ENCODE measurements around the gene HMX2. TPM values are rescaled to one million over a fixed set of nuclear protein-coding genes. Genes with fewer than 3 reads are reported as not detected.

HMX2 gene
- total and polyA plus RNA-seq, 4 donors: not detected

DNA sequence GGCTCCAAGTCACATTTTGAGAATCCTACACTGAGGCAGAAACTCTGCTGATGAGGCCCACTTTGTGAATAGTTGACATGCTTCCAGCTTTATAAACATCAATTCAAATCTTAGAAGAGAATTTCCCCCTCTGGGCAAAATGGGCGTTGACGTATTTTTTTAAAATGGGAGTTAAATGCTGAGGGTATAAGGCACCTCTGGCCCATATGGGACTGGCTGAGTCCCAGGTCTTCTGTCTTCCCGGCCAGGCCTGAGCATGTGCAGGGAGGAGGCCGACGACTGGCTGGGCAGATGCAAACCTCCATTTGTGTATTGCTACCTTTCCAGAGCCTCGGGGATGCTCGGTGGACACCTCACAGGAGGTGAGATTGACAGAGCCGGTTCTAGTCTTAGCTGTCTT is 44.0 kb downstream of the HMX2 start:
- H3K4me1 ChIP-seq (ENCODE audit: control insufficient read depth in 1 of 2, insufficient read depth in 2 of 2, low read length in 2 of 2): no peaks in the 10 kb centered on the region
- no peak overlapping the region for H3K4me3 ChIP-seq (ENCODE audit: low read length in 2 of 2)
- no peak overlapping the region for H3K27ac ChIP-seq (ENCODE audit: low read depth in 1 of 2, low read length in 2 of 2)
- WGBS, 2 donors: 87 to 92% methylated on average over 8 of the region's 8 CpGs
- ATAC-seq (ENCODE audit: low FRiP score) (no peak), DNase-seq (no peak)
- no peaks in the 10 kb centered on the region for H3K9me3 ChIP-seq (ENCODE audit: control insufficient read depth, low read length)
- H3K36me3 ChIP-seq (ENCODE audit: control insufficient read depth in 1 of 2, insufficient read depth in 2 of 2, low read length in 1 of 2): peaks cover 0 to 1% of the 10 kb centered on the region in 2 donors
- intact Hi-C loops (cut with DNase I): no loop called here
- no peaks in the 10 kb centered on the region for H3K27me3 ChIP-seq (ENCODE audit: control insufficient read depth in 1 of 2, insufficient read depth in 2 of 2, low read length in 1 of 2)

DNA sequence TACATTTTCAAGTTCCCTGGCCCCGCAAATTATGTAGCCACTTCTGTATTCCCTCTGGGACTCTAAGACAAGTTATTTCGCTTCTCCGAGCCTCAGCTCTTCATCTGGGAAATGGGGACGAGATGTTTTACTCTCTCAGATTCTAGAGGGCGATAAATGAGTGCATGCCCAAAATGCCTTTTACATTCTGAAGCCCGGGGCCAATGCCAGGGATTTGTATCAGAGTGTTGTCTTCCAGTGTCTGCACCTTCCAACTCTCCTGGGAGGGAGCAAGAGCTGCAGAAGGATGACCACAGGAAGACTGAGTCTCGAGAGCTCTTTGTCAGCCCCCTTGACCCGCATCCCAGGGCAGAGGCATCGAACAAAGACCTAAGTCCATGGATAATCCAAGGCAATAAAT is 46.1 kb downstream of the HMX2 start:
- no peaks in the 10 kb centered on the region for H3K36me3 ChIP-seq (ENCODE audit: control insufficient read depth in 1 of 2, insufficient read depth in 2 of 2, low read length in 1 of 2)
- no peak overlapping the region for H3K27ac ChIP-seq (ENCODE audit: low read depth in 1 of 2, low read length in 2 of 2)
- no peak for ATAC-seq (ENCODE audit: low FRiP score)
- no peaks in the 10 kb centered on the region for H3K27me3 ChIP-seq (ENCODE audit: control insufficient read depth in 1 of 2, insufficient read depth in 2 of 2, low read length in 1 of 2)
- intact Hi-C loops (cut with DNase I): no loop called here
- DNase-seq: no peak
- no peaks in the 10 kb centered on the region for H3K4me1 ChIP-seq (ENCODE audit: control insufficient read depth in 1 of 2, insufficient read depth in 2 of 2, low read length in 2 of 2)
- H3K9me3 ChIP-seq (ENCODE audit: control insufficient read depth, low read length): no peaks in the 10 kb centered on the region
- H3K4me3 ChIP-seq (ENCODE audit: low read length in 2 of 2): no peak overlapping the region
- 94 to 95% methylated on average over 9 of the region's 9 CpGs for WGBS, 2 donors

Other genes starting within 250 kb of the HMX2 start
- not detected for gene FAM24A, start 237.5 kb upstream of the HMX2 start, total RNA-seq
- not detected for gene FAM24A, start 237.5 kb upstream of the HMX2 start, polyA plus RNA-seq
- gene C10orf88, start 193.9 kb upstream of the HMX2 start, total RNA-seq: 10 to 100 TPM in 1 of 2 donors, 1 to 10 TPM in 1; 9.7 to 11.7 TPM
- gene C10orf88, start 193.9 kb upstream of the HMX2 start, polyA plus RNA-seq: 1 to 10 TPM; 3.6 to 6.1 TPM
- gene PSTK, start 167.7 kb upstream of the HMX2 start, total RNA-seq: 1 to 10 TPM; 1.6 to 2.0 TPM
- gene PSTK, start 167.7 kb upstream of the HMX2 start, polyA plus RNA-seq: 1 to 10 TPM in 1 of 2 donors, under 1 TPM in 1; 0.88 to 3.8 TPM
- gene IKZF5, start 139.3 kb upstream of the HMX2 start, total RNA-seq: 10 to 100 TPM; 17.8 to 21.5 TPM
- 10 to 100 TPM in 1 of 2 donors, 1 to 10 TPM in 1; 6.9 to 10.4 TPM for gene IKZF5, start 139.3 kb upstream of the HMX2 start, polyA plus RNA-seq
- gene ACADSB, start 139.1 kb upstream of the HMX2 start, total RNA-seq: 10 to 100 TPM; 17.9 to 25.5 TPM
- 10 to 100 TPM in 1 of 2 donors, 1 to 10 TPM in 1; 7.6 to 10.1 TPM for gene ACADSB, start 139.1 kb upstream of the HMX2 start, polyA plus RNA-seq
- gene HMX3, start 12.2 kb upstream of the HMX2 start, total RNA-seq: not detected
- not detected for gene HMX3, start 12.2 kb upstream of the HMX2 start, polyA plus RNA-seq
- 10 to 100 TPM; 42.9 to 61.4 TPM for gene BUB3, start 6.3 kb downstream of the HMX2 start, total RNA-seq
- 10 to 100 TPM; 40.6 to 54.0 TPM for gene BUB3, start 6.3 kb downstream of the HMX2 start, polyA plus RNA-seq